COLO829 (cell line): ENCODE data around the gene CD99L2.

Experiments
- DNase-seq: peaks from one replicate; pipeline ENCODE4 v3.0.0; 2012; ENCODE audit warnings: low spot score

The CD99L2 gene

DNA sequence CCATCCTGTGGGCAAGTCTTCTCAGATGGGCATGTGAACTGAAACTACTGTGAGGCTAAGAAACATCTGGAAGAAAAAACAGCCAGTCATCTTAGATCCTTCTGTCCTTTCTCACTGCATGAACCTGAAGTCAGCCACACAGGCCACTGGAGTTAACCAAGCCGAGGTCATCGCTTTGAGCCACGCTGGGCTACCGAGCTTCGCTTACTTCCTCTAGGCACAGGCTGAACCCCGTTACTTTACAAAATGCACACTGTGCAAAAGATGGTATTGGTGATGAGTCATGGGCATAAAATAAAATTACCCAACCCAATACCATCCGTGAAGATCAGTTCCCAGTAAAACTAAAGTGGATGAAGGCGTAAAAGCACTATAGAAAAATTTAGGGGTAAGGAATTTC, 119.1 kb downstream of the CD99L2 start:
- no peak for DNase-seq

- no peak for DNase-seq
Observed at GRCh38 chrX:150777328-150777992, 121.0 kb downstream of the CD99L2 start.

DNA sequence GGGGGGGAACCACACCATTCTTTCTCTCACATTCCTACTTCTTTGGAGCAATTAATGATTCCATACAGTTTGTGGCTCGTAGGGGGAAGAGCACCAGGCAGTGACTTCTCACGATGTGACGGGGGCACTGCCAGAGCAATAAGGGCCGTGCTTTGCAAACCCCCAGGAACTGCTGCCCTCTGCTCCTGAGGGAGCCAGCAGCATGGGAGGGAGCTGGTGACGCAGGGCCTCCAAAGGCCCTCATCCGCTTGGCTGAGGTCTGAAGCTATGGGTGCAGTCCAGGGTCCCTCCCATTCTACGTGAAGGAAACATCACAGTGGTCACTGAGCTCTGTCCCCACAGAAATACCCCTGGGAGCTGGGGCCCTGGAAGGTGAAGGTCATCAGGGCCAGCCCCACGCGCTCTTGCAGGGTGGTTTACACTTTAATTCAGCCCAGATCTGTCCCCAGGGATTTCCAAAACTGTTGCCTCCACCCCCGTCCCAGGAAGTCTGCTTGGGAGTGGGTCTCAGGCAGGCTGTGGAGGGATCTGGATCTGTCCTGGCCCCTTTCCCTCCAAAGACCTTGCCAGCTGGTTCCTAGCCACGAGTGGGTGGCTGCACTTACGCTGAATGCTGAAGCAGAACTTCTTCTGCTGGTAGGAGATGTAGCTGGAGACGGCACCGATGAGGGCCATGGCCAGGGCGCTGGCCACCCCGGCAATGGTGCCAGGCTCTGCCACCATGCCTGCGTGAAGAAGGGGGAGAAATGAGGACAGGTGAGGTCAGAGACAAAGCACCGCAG, 122.7 kb downstream of the CD99L2 start:
- DNase-seq: no peak

GRCh38 chrX:150774798-150775568, 123.5 kb downstream of the CD99L2 start:
- no peak for DNase-seq

GRCh38 chrX:150773634-150774033, 124.8 kb downstream of the CD99L2 start:
- DNase-seq: no peak

GRCh38 chrX:150773117-150773516, 125.4 kb downstream of the CD99L2 start:
- DNase-seq: no peak

DNA sequence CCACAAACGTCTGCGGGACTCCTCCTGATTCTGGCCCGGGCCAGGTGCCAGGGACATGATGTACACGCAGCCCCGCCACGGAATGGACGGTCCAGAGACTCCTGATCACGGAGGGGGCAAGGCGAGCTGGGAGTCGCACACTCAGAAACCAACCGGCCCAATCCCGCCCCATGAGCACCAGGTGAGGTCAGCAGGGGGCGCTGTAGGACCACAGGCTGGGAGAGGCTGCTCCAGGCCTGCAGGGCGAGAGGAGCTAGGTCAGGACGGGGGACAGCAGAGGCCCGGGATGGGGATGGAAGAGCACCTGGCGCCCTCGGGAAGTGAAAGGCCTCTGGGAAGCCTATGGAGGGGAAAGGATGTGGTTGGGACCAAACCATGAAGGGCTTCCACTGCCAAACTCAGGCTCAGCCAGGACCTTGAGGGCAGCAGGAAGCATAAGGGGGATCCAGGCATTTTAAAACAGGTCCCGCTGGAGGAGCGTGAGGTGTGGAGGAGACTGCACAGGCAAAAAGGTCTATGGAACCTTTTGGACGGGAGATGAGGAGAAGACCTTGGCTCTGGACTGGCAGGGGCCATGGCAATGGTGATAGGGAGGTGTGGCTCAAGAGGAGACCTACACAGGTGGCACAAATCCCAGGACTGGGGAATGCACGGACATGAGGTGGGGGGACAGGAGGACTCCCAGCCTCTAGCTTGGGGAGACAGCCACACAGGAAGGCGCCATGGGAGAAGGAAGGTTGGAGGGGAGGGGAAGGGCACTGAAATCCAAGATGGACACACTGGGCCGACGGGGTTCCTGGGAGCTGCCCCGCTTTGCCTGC, 126.1 kb downstream of the CD99L2 start:
- DNase-seq: peak; percentile 69

GRCh38 chrX:150771116-150771515, 127.4 kb downstream of the CD99L2 start:
- DNase-seq: no peak

- no peak for DNase-seq
Observed at GRCh38 chrX:150770623-150771022, 127.8 kb downstream of the CD99L2 start.

- no peak for DNase-seq
Observed at GRCh38 chrX:150769408-150769807, 129.1 kb downstream of the CD99L2 start.

GRCh38 chrX:150768580-150769190, 129.8 kb downstream of the CD99L2 start:
- no peak for DNase-seq

- DNase-seq: no peak
Observed at GRCh38 chrX:150768132-150768485, 130.4 kb downstream of the CD99L2 start.

GRCh38 chrX:150767475-150768131, 130.9 kb downstream of the CD99L2 start:
- no peak for DNase-seq

DNA sequence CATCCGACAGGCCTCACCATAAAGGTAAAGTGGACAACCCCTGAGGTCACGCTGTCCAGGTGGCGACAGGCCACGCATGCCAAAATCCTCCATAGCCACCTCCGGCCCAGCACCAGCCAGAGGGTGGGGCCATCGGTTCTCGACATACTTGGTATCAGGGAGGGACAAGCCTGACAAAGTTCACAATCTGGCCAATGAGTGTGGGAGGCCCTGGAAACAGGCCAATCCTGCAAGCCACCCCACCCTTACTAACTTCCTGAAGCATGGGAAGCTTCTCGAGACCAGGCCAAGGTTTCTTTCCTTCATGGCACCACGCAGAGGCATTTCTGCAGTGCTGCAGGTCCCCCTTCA, 131.4 kb downstream of the CD99L2 start:
- no peak for DNase-seq

DNA sequence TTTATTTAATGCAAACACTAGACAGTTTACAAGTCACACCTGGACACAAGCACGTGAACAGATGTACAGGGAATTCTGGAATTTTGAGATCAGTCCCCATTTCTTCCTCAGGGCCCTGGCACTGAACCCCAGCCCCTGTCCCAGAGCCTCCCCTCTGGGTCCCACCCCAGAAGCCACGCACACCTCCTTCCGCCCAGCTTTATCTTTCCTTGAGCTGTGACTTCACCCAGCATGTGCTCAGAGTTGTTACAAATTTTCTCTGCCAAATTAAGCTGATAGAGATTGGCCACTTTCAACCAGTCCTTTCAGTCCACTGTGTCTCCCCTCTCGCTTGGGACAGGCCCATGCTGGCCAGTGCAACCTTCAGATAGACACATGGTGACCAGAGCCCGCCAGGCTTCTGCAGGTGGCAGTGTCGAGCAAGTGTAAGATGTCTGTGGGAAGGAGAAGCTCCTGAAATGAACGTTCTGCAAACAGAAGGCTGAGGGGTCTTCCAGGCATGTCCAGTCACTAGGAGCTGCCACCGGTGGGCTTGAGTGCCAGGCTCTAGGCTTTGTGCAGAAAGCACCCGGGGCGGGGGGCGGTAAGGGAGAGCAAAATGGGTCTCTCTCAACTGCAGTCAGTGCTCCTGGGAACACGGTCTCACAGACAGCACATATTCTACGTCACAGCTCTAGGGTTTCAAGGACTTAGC, 132.0 kb downstream of the CD99L2 start:
- no peak for DNase-seq

DNA sequence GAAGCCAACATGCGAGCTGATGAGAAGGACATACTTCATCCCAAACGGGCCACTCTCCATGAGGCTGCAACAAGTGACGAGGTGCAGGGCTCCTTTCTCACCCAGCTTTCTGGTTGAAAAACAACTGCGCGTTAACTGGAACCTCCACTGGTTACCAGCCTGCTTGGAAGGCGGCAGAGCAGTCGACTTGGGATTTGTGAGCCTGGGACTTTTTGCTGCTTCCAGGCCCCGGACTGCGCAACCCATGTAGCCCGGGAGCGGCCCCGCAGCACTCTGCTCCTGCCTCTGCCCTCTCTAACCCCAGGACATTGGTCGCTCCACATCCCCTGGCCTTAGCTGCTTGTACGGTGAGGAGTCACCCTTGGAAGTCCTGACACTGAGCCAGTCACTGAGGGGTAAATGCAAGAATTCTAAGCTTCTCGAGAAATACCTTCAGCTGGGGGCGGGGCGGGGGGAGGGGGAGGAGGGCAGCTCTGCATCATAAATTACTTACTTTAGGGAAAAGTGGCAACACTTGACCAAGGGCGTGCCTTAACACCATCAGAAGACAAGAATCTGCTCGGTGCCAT, 132.6 kb downstream of the CD99L2 start:
- DNase-seq: no peak

GRCh38 chrX:150765237-150765636, 133.2 kb downstream of the CD99L2 start:
- no peak for DNase-seq

- DNase-seq: no peak
Observed at GRCh38 chrX:150763810-150764209, 134.7 kb downstream of the CD99L2 start.

GRCh38 chrX:150763303-150763797, 135.1 kb downstream of the CD99L2 start:
- no peak for DNase-seq
